Breast epithelium (tissue), 3 donors: ENCODE results near the gene KIAA1210.

Experiments
- POLR2A ChIP-seq: fragments of 450-650 bp; IDR thresholded peaks from one replicate; pipeline ENCODE4 v1.6.1; 2016; ENCODE audit warnings: antibody characterized with exemption, mild to moderate bottlenecking, moderate library complexity
- POLR2AphosphoS5 ChIP-seq, 3 donors: sonication (generic); formaldehyde crosslinking; IDR thresholded peaks; one replicate each; pipeline ENCODE4 v1.6.1; 2017; ENCODE audit warnings: antibody characterized with exemption in 3 of 3
- TF ChIP-seq, protein P1 (sequence below), 3 donors: fragments of 450-650 bp; IDR thresholded peaks; one replicate each; pipeline ENCODE4 v1.5.1; 2016 to 2017; ENCODE audit warnings: antibody characterized with exemption in 3 of 3, mild to moderate bottlenecking in 3 of 3, moderate library complexity in 3 of 3

GRCh38 chrX:119069762-119070161 is 57.9 kb downstream of the KIAA1210 start:
- TF ChIP-seq, protein P1, sequence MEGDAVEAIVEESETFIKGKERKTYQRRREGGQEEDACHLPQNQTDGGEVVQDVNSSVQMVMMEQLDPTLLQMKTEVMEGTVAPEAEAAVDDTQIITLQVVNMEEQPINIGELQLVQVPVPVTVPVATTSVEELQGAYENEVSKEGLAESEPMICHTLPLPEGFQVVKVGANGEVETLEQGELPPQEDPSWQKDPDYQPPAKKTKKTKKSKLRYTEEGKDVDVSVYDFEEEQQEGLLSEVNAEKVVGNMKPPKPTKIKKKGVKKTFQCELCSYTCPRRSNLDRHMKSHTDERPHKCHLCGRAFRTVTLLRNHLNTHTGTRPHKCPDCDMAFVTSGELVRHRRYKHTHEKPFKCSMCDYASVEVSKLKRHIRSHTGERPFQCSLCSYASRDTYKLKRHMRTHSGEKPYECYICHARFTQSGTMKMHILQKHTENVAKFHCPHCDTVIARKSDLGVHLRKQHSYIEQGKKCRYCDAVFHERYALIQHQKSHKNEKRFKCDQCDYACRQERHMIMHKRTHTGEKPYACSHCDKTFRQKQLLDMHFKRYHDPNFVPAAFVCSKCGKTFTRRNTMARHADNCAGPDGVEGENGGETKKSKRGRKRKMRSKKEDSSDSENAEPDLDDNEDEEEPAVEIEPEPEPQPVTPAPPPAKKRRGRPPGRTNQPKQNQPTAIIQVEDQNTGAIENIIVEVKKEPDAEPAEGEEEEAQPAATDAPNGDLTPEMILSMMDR (IDR thresholded peaks at IDR 0.05) = no peak
- no peak for TF ChIP-seq POLR2A
- no peak for TF ChIP-seq POLR2AphosphoS5 (IDR thresholded peaks at IDR 0.05)
